Smooth muscle cell (in vitro differentiated cells): ENCODE measurements around the gene COASY. TPM values are rescaled to one million over a fixed set of nuclear protein-coding genes. Genes with fewer than 3 reads are reported as not detected.
"Not testable (repeated sequence)": the region's sequence is repeated elsewhere in the genome, so short reads cannot be mapped to it uniquely, and the experiment has no call there.

Experiments
- DNase-seq: peaks from one replicate; lab custom pipeline; 2025; ENCODE audit not compliant: unreplicated experiment; lab: John Stamatoyannopoulos, UW
- H2AFZ ChIP-seq: fragments of 200-600 bp; sonication (generic); 2 replicates; pipeline ENCODE4 v1.6.0; 2016; ENCODE audit warnings: antibody characterized with exemption, low read depth, mild to moderate bottlenecking
- H3F3A ChIP-seq: fragments of 200-600 bp; sonication (generic); 2 replicates; pipeline ENCODE4 v1.6.0; 2017; ENCODE audit warnings: antibody characterized with exemption, low read depth
- H3K27ac ChIP-seq: fragments of 200-600 bp; sonication (generic); 2 replicates; pipeline ENCODE4 v1.5.1; 2016; ENCODE audit warnings: low read depth, mild to moderate bottlenecking
- H3K27me3 ChIP-seq: fragments of 200-600 bp; sonication (generic); 2 replicates; pipeline ENCODE4 v1.6.1; 2016; ENCODE audit warnings: low read depth, mild to moderate bottlenecking
- H3K36me3 ChIP-seq: fragments of 200-600 bp; sonication (generic); 2 replicates; pipeline ENCODE4 v1.5.1; 2016; ENCODE audit warnings: low read depth
- H3K4me1 ChIP-seq: fragments of 200-600 bp; sonication (generic); 2 replicates; pipeline ENCODE4 v1.5.1; 2016; ENCODE audit warnings: low read depth
- H3K4me2 ChIP-seq: fragments of 200-600 bp; sonication (generic); 2 replicates; pipeline ENCODE4 v1.6.0; 2016; ENCODE audit warnings: mild to moderate bottlenecking
- H3K4me3 ChIP-seq: fragments of 200-600 bp; sonication (generic); 2 replicates; pipeline ENCODE4 v1.5.1; 2016; ENCODE audit warnings: mild to moderate bottlenecking
- H3K79me2 ChIP-seq: fragments of 200-600 bp; sonication (generic); 2 replicates; pipeline ENCODE4 v1.6.0; 2016; ENCODE audit warnings: low read depth, mild to moderate bottlenecking
- H3K9ac ChIP-seq: fragments of 200-600 bp; sonication (generic); 2 replicates; pipeline ENCODE4 v1.6.0; 2016; ENCODE audit warnings: low read depth
- H3K9me3 ChIP-seq: fragments of 200-600 bp; sonication (generic); replicated peaks from 2 replicates; pipeline ENCODE4 v1.5.1; 2016; ENCODE audit warnings: low read depth
- H4K20me1 ChIP-seq: fragments of 200-600 bp; sonication (generic); 2 replicates; pipeline ENCODE4 v1.6.0; 2016; ENCODE audit warnings: low read depth
- WGBS: methylation state at CpG from one replicate; pipeline ENCODE4 v1.1.7; 2016; ENCODE audit warnings: low lambda C conversion rate; 5-methylcytosine and 5-hydroxymethylcytosine counted together
- polyA plus RNA-seq: library from polyadenylated mRNA; unstranded; fragments of >200 nt; fragmentation: Nextera tagmentation; extraction: Ambion mirVana; gene quantifications from 2 replicates; pipeline ENCODE4 v1.2.1, GENCODE V29; 2016
- total RNA-seq: library from RNA; depleted of rRNA; stranded (reverse); fragments of >200 nt; gene quantifications from 2 replicates; pipeline ENCODE4 v1.2.3, GENCODE V29; 2014
- TF ChIP-seq, protein P1 (sequence below): fragments of 200-600 bp; sonication (generic); IDR thresholded peaks from 2 replicates; pipeline ENCODE4 v1.5.1; 2017; ENCODE audit warnings: borderline replicate concordance, mild to moderate bottlenecking, antibody characterized with exemption; ENCODE audit not compliant: insufficient read depth, poor library complexity, severe bottlenecking

COASY gene
- total and polyA plus RNA-seq, 2 experiments from 2014 or later = 23.2 to 68.2 TPM

DNA sequence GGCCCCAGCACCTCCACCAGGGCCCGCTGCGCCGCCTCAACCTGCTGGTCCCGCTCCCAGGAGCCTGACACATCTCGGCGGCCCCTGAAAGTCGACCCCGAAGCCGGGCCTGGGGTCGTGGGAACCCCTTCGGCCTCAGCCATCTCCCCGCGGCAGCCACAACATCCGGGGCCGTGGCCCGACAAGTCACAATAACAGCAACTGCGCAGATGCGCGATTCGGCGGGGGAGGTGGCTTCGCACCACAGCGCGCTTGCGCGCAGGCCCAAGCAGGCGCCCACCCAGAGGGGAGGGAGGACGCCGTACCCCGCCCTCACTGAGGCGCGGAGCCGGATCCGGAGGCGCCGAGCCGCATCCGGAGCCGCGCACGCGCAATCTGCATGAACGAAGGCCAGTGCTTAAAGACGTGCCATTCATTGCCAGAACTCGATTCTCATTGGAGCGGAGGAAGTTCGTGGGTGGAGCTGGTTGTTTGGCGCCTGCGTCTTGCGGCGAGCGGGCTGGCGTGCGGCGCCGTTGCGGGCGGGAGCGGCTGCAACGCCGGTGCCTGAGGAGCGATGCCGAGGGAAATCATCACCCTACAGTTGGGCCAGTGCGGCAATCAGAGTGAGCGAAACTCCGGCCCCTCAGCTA, 47.4 kb downstream of the COASY start, which contains the start of the genes RETREG3 and TUBG1:
Gene RETREG3, minus strand, starts transcription at position 193 of the 632 bp plus-strand sequence. Its CDS starts 50 bp downstream, at position 143.
Gene TUBG1, plus strand, starts transcription at position 502 of the 632 bp plus-strand sequence. Its CDS starts 55 bp downstream, at position 557.
- Histone ChIP-seq H2AFZ (peak within 1 kb of the TSS; percentile 93), H3K4me3 (peak within 1 kb of the TSS; percentile 79), H3F3A (no peaks in the 10 kb centered on the region), H3K4me1 (peaks cover 17% of the 10 kb centered on the region), H3K27ac (peak within 1 kb of the TSS; percentile 73), H3K9ac (peak within 1 kb of the TSS; percentile 82), H3K79me2 (peaks cover 59% of the 10 kb centered on the region), H3K4me2 (peak within 1 kb of the TSS; percentile 94), H3K9me3 (no peaks in the 10 kb centered on the region), H3K36me3 (no peaks in the 10 kb centered on the region), H3K27me3 (no peaks in the 10 kb centered on the region), H4K20me1 (peaks cover 43% of the 10 kb centered on the region)
- under 1% methylated on average over 66 of the region's 66 CpGs for WGBS
- DNase-seq = peak; percentile 96
- TF ChIP-seq, protein P1, sequence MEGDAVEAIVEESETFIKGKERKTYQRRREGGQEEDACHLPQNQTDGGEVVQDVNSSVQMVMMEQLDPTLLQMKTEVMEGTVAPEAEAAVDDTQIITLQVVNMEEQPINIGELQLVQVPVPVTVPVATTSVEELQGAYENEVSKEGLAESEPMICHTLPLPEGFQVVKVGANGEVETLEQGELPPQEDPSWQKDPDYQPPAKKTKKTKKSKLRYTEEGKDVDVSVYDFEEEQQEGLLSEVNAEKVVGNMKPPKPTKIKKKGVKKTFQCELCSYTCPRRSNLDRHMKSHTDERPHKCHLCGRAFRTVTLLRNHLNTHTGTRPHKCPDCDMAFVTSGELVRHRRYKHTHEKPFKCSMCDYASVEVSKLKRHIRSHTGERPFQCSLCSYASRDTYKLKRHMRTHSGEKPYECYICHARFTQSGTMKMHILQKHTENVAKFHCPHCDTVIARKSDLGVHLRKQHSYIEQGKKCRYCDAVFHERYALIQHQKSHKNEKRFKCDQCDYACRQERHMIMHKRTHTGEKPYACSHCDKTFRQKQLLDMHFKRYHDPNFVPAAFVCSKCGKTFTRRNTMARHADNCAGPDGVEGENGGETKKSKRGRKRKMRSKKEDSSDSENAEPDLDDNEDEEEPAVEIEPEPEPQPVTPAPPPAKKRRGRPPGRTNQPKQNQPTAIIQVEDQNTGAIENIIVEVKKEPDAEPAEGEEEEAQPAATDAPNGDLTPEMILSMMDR = peak; percentile 32

DNA sequence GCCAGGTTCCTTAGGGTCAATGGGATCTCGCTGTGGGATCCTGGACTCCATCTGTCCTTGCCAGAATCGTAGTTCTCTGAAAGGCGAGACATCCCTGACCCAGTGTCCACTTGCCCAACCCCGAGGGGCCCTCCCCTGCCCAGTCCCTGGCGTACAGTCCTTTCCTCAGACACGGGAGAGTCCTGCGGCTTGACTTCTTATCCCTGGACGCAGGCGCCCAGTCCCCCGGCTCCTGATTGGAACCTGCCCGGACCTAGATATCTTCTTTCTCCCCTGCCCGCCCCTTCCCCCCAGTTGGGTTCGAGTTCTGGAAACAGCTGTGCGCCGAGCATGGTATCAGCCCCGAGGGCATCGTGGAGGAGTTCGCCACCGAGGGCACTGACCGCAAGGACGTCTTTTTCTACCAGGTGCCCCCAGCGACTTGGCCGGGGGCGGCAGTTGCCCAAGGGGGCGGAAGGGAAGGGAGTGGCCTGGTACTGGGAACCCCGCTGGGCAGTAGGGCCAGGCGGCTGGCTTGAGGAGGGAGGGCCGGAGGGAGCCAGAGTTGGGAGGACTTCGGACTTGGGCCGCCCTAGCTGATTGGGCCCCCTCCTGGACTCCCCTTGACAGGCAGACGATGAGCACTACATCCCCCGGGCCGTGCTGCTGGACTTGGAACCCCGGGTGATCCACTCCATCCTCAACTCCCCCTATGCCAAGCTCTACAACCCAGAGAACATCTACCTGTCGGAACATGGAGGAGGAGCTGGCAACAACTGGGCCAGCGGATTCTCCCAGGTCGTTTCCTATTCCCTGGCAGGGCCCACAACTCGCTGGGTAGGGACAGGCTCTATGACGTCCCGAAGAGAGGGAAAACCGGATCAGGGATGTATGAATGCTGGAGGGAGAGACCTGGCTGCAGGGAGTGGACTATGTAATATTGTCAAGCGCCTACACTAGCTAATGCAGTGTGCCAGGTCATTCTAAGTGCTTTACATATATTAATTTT, 48.2 kb downstream of the COASY start:
- H3K4me2 ChIP-seq = peak overlapping the region; percentile 93
- H3K36me3 ChIP-seq, H3K27me3 ChIP-seq, H3K9me3 ChIP-seq, DNase-seq, H3F3A ChIP-seq: not testable (repeated sequence)
- peak overlapping the region; percentile 79 for H3K4me3 ChIP-seq
- H3K9ac ChIP-seq = peak overlapping the region; percentile 75
- 13% methylated on average over 34 of the region's 42 CpGs for WGBS
- peak overlapping the region; percentile 93 for H2AFZ ChIP-seq
- H3K79me2 ChIP-seq = peaks cover 51% of the 10 kb centered on the region
- peak overlapping the region; percentile 73 for H3K27ac ChIP-seq
- H4K20me1 ChIP-seq = peaks cover 35% of the 10 kb centered on the region
- peaks cover 17% of the 10 kb centered on the region for H3K4me1 ChIP-seq

DNA sequence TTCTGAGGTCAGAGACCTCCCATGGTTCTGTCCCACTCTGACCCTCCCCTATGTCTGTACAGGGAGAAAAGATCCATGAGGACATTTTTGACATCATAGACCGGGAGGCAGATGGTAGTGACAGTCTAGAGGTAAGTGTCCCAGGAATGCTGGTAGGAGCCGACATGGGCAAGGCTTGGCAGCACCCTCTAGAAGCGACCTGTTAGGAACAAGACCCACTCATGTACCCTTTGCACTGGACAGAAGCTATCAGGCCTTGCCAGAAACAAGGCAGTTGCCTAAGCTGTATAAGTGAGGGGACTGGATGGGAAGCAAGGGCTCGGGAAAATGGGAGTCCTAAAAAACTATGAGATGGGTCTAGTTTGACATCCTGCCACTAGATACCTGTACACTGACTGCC, 50.1 kb downstream of the COASY start:
- Histone ChIP-seq H3K4me1 (peaks cover 17% of the 10 kb centered on the region), H3K9ac (no peak overlapping the region), H3K9me3 (no peaks in the 10 kb centered on the region), H3K79me2 (peaks cover 32% of the 10 kb centered on the region), H3F3A (no peaks in the 10 kb centered on the region), H4K20me1 (peaks cover 16% of the 10 kb centered on the region), H3K27ac (no peak overlapping the region), H3K27me3 (no peaks in the 10 kb centered on the region), H3K4me2 (no peak overlapping the region), H3K4me3 (no peak overlapping the region), H2AFZ (no peak overlapping the region), H3K36me3 (peaks cover 2% of the 10 kb centered on the region)
- 100% methylated on average over 4 of the region's 4 CpGs for WGBS
- TF ChIP-seq, protein P1 = no peak
- no peak for DNase-seq

DNA sequence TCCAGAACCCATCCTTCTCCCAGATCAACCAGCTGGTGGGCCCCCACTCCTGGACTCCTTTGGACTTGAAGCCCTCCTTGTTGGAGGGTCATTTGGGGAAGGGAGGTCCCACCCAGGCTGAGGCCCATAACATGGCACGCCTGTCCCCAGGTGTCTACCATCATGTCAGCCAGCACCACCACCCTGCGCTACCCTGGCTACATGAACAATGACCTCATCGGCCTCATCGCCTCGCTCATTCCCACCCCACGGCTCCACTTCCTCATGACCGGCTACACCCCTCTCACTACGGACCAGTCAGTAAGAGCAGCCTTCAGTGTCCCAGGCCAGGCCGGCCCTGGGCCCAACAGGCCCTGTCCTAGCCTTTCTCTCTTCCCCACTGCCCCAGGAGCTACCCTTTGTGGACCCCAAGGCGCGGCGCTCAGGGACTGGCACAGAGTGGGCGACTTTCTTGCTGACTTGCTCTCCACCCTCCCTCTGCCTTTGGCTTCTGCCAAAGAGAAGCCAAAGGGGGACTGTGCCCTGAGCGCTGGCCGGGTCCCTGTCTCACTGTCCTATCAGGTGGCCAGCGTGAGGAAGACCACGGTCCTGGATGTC, 51.8 kb downstream of the COASY start:
- Histone ChIP-seq H3K9me3 (no peaks in the 10 kb centered on the region), H3K9ac (no peak overlapping the region), H3K79me2 (peaks cover 14% of the 10 kb centered on the region), H3K4me1 (peaks cover 4% of the 10 kb centered on the region), H2AFZ (no peak overlapping the region), H3K4me2 (no peak overlapping the region), H3F3A (no peaks in the 10 kb centered on the region), H3K36me3 (peaks cover 2% of the 10 kb centered on the region), H4K20me1 (no peaks in the 10 kb centered on the region), H3K27ac (no peak overlapping the region), H3K27me3 (no peaks in the 10 kb centered on the region), H3K4me3 (no peak overlapping the region)
- DNase-seq = no peak
- 98% methylated on average over 17 of the region's 17 CpGs for WGBS
- TF ChIP-seq, protein P1 = no peak
